CD4-positive, alpha-beta T cell treated with Interleukin-4 for 1 hour (primary cell): ENCODE measurements around the gene RND3.
A peak's percentile ranks its signal among the peaks of the same experiment; 100 is the strongest.

Source experiments
- DNase-seq, 2 donors: peaks; one replicate each; pipeline ENCODE4 v3.0.0-alpha.2; 2020 to 2022

Gene RND3

GRCh38 chr2:150487537-150488429, at the start of gene RND3:
RND3 (minus strand) TSS chr2:150487667; CDS start chr2:150487417, 250 bp downstream.
- peak in 1 of 2 donors; percentile 2 for DNase-seq

- DNase-seq, result no peak
Observed at GRCh38 chr2:150535176-150535575, 47.7 kb upstream of the RND3 start.

- DNase-seq, result no peak
Observed at GRCh38 chr2:150532879-150533278, 45.4 kb upstream of the RND3 start.

- no peak for DNase-seq
Observed at GRCh38 chr2:150532020-150532419, 44.6 kb upstream of the RND3 start.

- no peak for DNase-seq
Observed at GRCh38 chr2:150531591-150531990, 44.1 kb upstream of the RND3 start.

GRCh38 chr2:150530168-150530567, 42.7 kb upstream of the RND3 start:
- no peak for DNase-seq

GRCh38 chr2:150528861-150529801, 41.7 kb upstream of the RND3 start:
- no peak for DNase-seq

GRCh38 chr2:150526827-150527226, 39.4 kb upstream of the RND3 start:
- no peak for DNase-seq

- DNase-seq, result no peak
Observed at GRCh38 chr2:150526006-150526405, 38.5 kb upstream of the RND3 start.

- no peak for DNase-seq
Observed at GRCh38 chr2:150522269-150522668, 34.8 kb upstream of the RND3 start.

GRCh38 chr2:150520887-150521664, 33.6 kb upstream of the RND3 start:
- no peak for DNase-seq

- DNase-seq, result no peak
Observed at GRCh38 chr2:150520033-150520432, 32.6 kb upstream of the RND3 start.

- no peak for DNase-seq
Observed at GRCh38 chr2:150517951-150518680, 30.6 kb upstream of the RND3 start.

- no peak for DNase-seq
Observed at GRCh38 chr2:150513647-150514046, 26.2 kb upstream of the RND3 start.

GRCh38 chr2:150508497-150509137, 21.1 kb upstream of the RND3 start:
- no peak for DNase-seq

GRCh38 chr2:150507071-150507470, 19.6 kb upstream of the RND3 start:
- DNase-seq, result no peak

- no peak for DNase-seq
Observed at GRCh38 chr2:150505178-150505577, 17.7 kb upstream of the RND3 start.

- no peak for DNase-seq
Observed at GRCh38 chr2:150495993-150496627, 8.6 kb upstream of the RND3 start.

GRCh38 chr2:150495001-150495400, 7.5 kb upstream of the RND3 start:
- no peak for DNase-seq

- no peak for DNase-seq
Observed at GRCh38 chr2:150494234-150494945, 6.9 kb upstream of the RND3 start.
